Stimulated activated effector memory CD8-positive, alpha-beta T cell treated with anti-CD3 and anti-CD28 coated beads, Interleukin-12 subunit alpha, Interleukin-12 subunit beta, amount 100 ng/mL, for 72 hours (primary cell): ENCODE data around the gene MYOD1.

Experiments
- ATAC-seq: fragments of 150-1000 bp; cut with Tn5 transposase; 2 replicates; pipeline ENCODE4 v1.10.0; 2021
- DNase-seq, 2 donors: peaks; one replicate each; pipeline ENCODE4 v3.0.0; 2021 to 2022; ENCODE audit warnings: low spot score in 2 of 2
- H3K27ac Mint-ChIP-seq: one replicate; pipeline ENCODE4 v1.8.0; 2022; ENCODE audit warnings: mild to moderate bottlenecking, mixed read lengths
- H3K36me3 Mint-ChIP-seq: one replicate; pipeline ENCODE4 v1.8.0; 2022; ENCODE audit warnings: mild to moderate bottlenecking, mixed read lengths
- H3K4me1 Mint-ChIP-seq: one replicate; pipeline ENCODE4 v1.8.0; 2022; ENCODE audit warnings: mixed read lengths
- H3K4me3 Mint-ChIP-seq: one replicate; pipeline ENCODE4 v1.8.0; 2022; ENCODE audit warnings: mild to moderate bottlenecking, mixed read lengths
- H3K9me3 Mint-ChIP-seq: one replicate; pipeline ENCODE4 v1.8.0; 2022; ENCODE audit warnings: mixed read lengths

The MYOD1 gene

GRCh38 chr11:17695454-17696441 is 23.6 kb upstream of the MYOD1 start:
- H3K4me3 Mint-ChIP-seq = no peak overlapping the region
- H3K27ac Mint-ChIP-seq = no peak overlapping the region
- H3K36me3 Mint-ChIP-seq = no peaks in the 10 kb centered on the region
- no peaks in the 10 kb centered on the region for H3K9me3 Mint-ChIP-seq
- ATAC-seq (peak; percentile 4), DNase-seq (no peak)
- no peaks in the 10 kb centered on the region for H3K4me1 Mint-ChIP-seq

GRCh38 chr11:17696741-17697140 is 22.6 kb upstream of the MYOD1 start:
- ATAC-seq = no peak
- Mint-ChIP-seq H3K4me3 (no peak overlapping the region), H3K9me3 (no peaks in the 10 kb centered on the region), H3K36me3 (no peaks in the 10 kb centered on the region), H3K4me1 (no peaks in the 10 kb centered on the region), H3K27ac (no peak overlapping the region)
- no peak for DNase-seq

GRCh38 chr11:17697175-17697949 is 22.0 kb upstream of the MYOD1 start:
- no peak for ATAC-seq
- Mint-ChIP-seq H3K9me3 (no peaks in the 10 kb centered on the region), H3K27ac (no peak overlapping the region), H3K4me3 (no peak overlapping the region), H3K36me3 (no peaks in the 10 kb centered on the region), H3K4me1 (no peaks in the 10 kb centered on the region)
- no peak for DNase-seq

- H3K4me1 Mint-ChIP-seq = no peaks in the 10 kb centered on the region
- no peaks in the 10 kb centered on the region for H3K36me3 Mint-ChIP-seq
- H3K4me3 Mint-ChIP-seq = no peak overlapping the region
- ATAC-seq = no peak
- peaks cover 3% of the 10 kb centered on the region for H3K9me3 Mint-ChIP-seq
- no peak for DNase-seq
- no peak overlapping the region for H3K27ac Mint-ChIP-seq
Measured at GRCh38 chr11:17699147-17700114, 19.9 kb upstream of the MYOD1 start.

GRCh38 chr11:17700991-17701390 is 18.4 kb upstream of the MYOD1 start:
- Mint-ChIP-seq H3K4me3 (no peak overlapping the region), H3K36me3 (no peaks in the 10 kb centered on the region), H3K4me1 (no peaks in the 10 kb centered on the region), H3K9me3 (peaks cover 3% of the 10 kb centered on the region), H3K27ac (no peak overlapping the region)
- DNase-seq (no peak), ATAC-seq (no peak)

GRCh38 chr11:17702876-17703275 is 16.5 kb upstream of the MYOD1 start:
- H3K9me3 Mint-ChIP-seq = peaks cover 3% of the 10 kb centered on the region
- no peak overlapping the region for H3K27ac Mint-ChIP-seq
- no peak overlapping the region for H3K4me3 Mint-ChIP-seq
- DNase-seq = no peak
- no peaks in the 10 kb centered on the region for H3K4me1 Mint-ChIP-seq
- ATAC-seq = no peak
- H3K36me3 Mint-ChIP-seq = no peaks in the 10 kb centered on the region

GRCh38 chr11:17703951-17704350 is 15.4 kb upstream of the MYOD1 start:
- ATAC-seq (no peak), DNase-seq (no peak)
- no peak overlapping the region for H3K27ac Mint-ChIP-seq
- H3K4me3 Mint-ChIP-seq = no peak overlapping the region
- H3K36me3 Mint-ChIP-seq = no peaks in the 10 kb centered on the region
- no peaks in the 10 kb centered on the region for H3K4me1 Mint-ChIP-seq
- H3K9me3 Mint-ChIP-seq = peaks cover 3% of the 10 kb centered on the region

- peaks cover 3% of the 10 kb centered on the region for H3K9me3 Mint-ChIP-seq
- no peak overlapping the region for H3K4me3 Mint-ChIP-seq
- no peaks in the 10 kb centered on the region for H3K4me1 Mint-ChIP-seq
Measured at GRCh38 chr11:17707830-17708229, 11.5 kb upstream of the MYOD1 start.

GRCh38 chr11:17711836-17712235 is 7.5 kb upstream of the MYOD1 start:
- H3K4me1 Mint-ChIP-seq = no peaks in the 10 kb centered on the region
- H3K4me3 Mint-ChIP-seq = no peak overlapping the region
- ATAC-seq (no peak), DNase-seq (no peak)
- no peak overlapping the region for H3K27ac Mint-ChIP-seq
- H3K36me3 Mint-ChIP-seq = no peaks in the 10 kb centered on the region
- H3K9me3 Mint-ChIP-seq = no peaks in the 10 kb centered on the region

More at GRCh38 chr11:17707830-17708229, 11.5 kb upstream of the MYOD1 start:
- Mint-ChIP-seq H3K27ac (no peak overlapping the region), H3K36me3 (no peaks in the 10 kb centered on the region)
- DNase-seq = no peak
- ATAC-seq = peak; percentile 14

GRCh38 chr11:17713851-17714250 is 5.5 kb upstream of the MYOD1 start:
- H3K36me3 Mint-ChIP-seq = no peaks in the 10 kb centered on the region
- H3K4me3 Mint-ChIP-seq = no peak overlapping the region
- ATAC-seq (no peak), DNase-seq (no peak)
- no peak overlapping the region for H3K27ac Mint-ChIP-seq
- H3K9me3 Mint-ChIP-seq = no peaks in the 10 kb centered on the region
- no peaks in the 10 kb centered on the region for H3K4me1 Mint-ChIP-seq

- Mint-ChIP-seq H3K36me3 (no peaks in the 10 kb centered on the region), H3K4me1 (no peaks in the 10 kb centered on the region), H3K27ac (no peak overlapping the region), H3K4me3 (no peak overlapping the region), H3K9me3 (no peaks in the 10 kb centered on the region)
- DNase-seq = no peak
- no peak for ATAC-seq
Measured at GRCh38 chr11:17714356-17714854, 5.0 kb upstream of the MYOD1 start.

GRCh38 chr11:17714870-17715269 is 4.5 kb upstream of the MYOD1 start:
- no peak overlapping the region for H3K4me3 Mint-ChIP-seq
- H3K27ac Mint-ChIP-seq = no peak overlapping the region
- ATAC-seq (no peak), DNase-seq (no peak)
- H3K9me3 Mint-ChIP-seq = no peaks in the 10 kb centered on the region
- H3K4me1 Mint-ChIP-seq = no peaks in the 10 kb centered on the region
- no peaks in the 10 kb centered on the region for H3K36me3 Mint-ChIP-seq

- H3K36me3 Mint-ChIP-seq = no peaks in the 10 kb centered on the region
- H3K4me1 Mint-ChIP-seq = no peaks in the 10 kb centered on the region
- H3K9me3 Mint-ChIP-seq = no peaks in the 10 kb centered on the region
- no peak overlapping the region for H3K27ac Mint-ChIP-seq
- ATAC-seq (no peak), DNase-seq (no peak)
- no peak overlapping the region for H3K4me3 Mint-ChIP-seq
Measured at GRCh38 chr11:17716807-17717206, 2.6 kb upstream of the MYOD1 start.

GRCh38 chr11:17718015-17718414 is 1.4 kb upstream of the MYOD1 start:
- DNase-seq (no peak), ATAC-seq (no peak)
- no peaks in the 10 kb centered on the region for H3K36me3 Mint-ChIP-seq
- H3K4me1 Mint-ChIP-seq = peaks cover 7% of the 10 kb centered on the region
- no peak overlapping the region for H3K27ac Mint-ChIP-seq
- H3K9me3 Mint-ChIP-seq = no peaks in the 10 kb centered on the region
- no peak overlapping the region for H3K4me3 Mint-ChIP-seq

GRCh38 chr11:17718510-17718962 is 835 bp upstream of the MYOD1 start:
- no peak overlapping the region for H3K27ac Mint-ChIP-seq
- H3K4me3 Mint-ChIP-seq = no peak overlapping the region
- ATAC-seq (no peak), DNase-seq (no peak)
- H3K4me1 Mint-ChIP-seq = peaks cover 7% of the 10 kb centered on the region
- H3K9me3 Mint-ChIP-seq = no peaks in the 10 kb centered on the region
- no peaks in the 10 kb centered on the region for H3K36me3 Mint-ChIP-seq
